HG02642 (cell line): ENCODE measurements around the gene HDAC5.
"Not testable (repeated sequence)": the region's sequence is repeated elsewhere in the genome, so short reads cannot be mapped to it uniquely, and the experiment has no call there.

ENCODE experiments used
- ATAC-seq: cut with Tn5 transposase; IDR thresholded peaks from one replicate; pipeline ENCODE4 v1.9.1; 2021; ENCODE audit warnings: mild to moderate bottlenecking; ENCODE audit not compliant: unreplicated experiment, poor library complexity

HDAC5 gene

DNA sequence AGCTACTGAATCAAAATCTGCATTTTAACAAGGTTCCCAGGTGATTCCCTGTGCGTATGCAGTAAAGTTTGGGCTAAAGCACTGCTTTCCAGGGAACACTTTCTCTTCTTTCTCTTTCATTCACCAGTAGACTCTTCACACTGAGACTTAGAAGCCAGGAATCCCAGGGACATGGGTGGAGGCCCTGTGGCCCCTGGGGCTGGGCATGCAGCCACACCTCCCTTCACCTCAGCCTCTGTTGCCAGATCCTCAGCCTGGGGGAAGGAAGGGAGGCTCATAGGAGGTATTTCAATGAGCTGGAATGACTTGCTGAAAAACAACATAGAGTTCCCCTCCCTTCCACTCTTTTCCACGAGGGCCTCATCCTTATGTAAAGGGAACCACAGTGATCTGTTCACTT, 51.7 kb downstream of the HDAC5 start:
- no peak for ATAC-seq

DNA sequence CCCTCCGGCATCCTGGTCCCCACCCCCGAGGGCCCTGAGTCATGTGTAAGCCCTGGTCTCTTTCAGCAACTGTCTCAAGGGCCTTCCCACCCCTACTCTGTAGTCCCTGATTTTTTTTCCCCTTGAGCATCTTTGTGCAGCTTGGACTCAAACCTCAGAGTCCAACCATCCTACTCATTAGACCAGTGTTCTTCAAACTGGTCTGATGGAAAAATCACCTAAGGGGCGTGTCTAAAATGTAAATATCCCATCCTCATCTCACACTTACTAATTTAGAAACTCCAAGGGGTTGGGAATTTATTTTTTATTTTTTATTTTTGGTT, 52.3 kb downstream of the HDAC5 start:
- ATAC-seq: no peak

DNA sequence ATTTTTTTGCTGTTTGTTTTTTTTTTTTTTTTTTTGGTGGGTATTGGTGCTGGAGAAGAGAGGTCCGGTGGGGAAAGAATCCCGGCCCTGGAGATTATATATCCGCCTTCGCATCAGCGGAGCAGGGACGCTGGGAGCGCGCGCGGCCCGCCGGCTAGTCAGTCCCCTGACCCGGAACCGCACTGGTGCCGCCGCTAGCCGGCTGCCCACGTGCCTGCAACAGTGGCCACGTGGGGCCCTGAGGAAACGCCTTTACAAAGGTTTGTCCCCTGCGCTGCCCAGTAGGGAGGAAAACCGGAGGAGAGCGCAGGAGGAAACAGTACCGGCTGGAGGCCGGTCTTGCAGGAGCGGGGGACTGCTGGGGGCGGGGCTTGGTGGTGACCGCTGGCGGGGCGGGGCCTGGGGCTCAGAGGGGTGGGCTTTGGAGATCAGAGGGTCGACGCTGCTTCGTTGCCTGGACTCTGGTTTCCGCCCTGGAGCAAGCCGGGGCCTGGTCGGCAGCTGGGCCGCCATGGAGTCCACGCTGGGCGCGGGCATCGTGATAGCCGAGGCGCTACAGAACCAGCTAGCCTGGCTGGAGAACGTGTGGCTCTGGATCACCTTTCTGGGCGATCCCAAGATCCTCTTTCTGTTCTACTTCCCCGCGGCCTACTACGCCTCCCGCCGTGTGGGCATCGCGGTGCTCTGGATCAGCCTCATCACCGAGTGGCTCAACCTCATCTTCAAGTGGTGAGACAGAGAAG, 52.8 kb downstream of the HDAC5 start, which contains the start of gene G6PC3:
Gene G6PC3, plus strand, starts transcription at position 281 of the 743 bp plus-strand sequence. Its CDS starts 231 bp downstream, at position 512.
- ATAC-seq: peak; percentile 75

DNA sequence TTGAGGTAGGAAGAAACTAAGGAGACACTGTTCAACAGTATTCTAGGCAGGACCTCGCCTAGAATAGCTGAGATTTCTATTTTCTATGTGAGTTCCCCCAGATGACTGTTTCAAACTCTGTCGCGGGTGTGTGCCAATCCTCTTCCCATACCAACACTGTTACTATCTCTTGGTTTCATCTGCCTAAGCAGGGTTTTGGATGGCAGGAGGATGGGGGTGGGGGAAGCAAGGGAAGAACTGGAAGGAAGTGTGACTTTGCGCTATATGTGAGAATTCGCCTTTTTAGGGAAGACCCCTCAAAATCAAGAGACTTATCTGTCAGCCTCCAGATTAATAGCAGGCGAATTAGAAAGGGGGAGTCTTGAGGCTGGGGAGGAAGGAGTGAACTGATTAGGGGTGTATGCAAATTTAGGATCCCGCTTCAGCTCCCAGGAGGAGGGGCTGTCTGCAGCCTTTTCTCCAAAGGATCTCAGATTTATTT, 53.4 kb downstream of the HDAC5 start:
- peak; percentile 3 for ATAC-seq

DNA sequence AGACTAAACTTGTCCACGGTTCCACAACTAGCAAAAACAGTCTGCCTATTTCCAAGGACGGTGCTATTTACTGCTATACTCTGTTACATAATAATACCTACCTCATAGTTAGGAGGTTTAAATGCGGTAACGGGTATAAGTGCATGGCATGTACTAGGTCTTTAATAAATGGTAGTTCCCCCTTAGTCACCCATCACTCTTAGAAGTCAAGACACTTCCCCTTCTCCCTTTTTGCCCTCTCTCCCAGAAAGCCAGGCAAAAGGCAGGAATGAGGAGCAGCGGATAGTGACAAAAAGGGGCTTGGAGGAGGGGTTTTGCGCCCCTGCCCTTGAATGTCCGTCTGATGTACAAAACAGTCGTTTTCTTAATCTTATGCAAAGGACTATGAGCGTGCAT, 55.9 kb downstream of the HDAC5 start:
- no peak for ATAC-seq

DNA sequence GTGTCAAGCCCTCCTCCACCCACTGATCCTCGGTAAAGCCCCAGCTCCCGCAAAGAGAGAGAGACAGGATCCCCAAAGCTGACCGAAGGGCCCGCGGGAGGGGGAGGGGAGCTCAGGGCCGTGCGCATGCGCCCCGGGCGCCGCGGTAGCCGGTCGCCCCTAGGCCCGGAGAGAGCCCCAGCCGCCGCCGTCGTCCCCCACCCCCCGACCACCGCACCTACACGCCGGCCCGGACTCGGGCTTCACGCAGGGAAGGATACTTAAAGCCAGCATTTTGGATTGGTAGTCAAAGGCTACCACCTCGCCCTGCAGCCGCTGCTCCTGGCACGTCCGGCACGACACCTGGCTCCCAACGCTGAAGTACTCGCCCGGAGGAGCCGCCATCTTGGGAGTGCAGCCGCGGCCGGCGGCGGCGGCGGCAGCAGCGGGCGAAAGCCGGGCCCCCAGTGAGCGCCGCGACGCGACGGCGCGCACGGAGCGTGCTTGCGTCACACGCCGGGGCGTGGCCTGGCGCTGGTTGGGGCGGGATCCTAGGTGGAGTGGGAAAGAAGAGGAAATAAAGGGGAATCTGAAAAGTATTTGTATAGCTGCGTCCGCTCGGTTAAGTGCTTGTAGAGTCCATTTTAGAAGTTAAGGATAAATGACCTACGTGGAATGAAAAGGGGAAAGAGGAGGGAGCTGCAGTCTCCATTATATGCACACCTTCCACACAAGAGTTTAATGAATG, 57.1 kb downstream of the HDAC5 start, which contains the start of gene LSM12:
Gene LSM12, minus strand, starts transcription at position 468 of the 727 bp plus-strand sequence. Its CDS starts 84 bp downstream, at position 384.
- peak; percentile 75 for ATAC-seq

DNA sequence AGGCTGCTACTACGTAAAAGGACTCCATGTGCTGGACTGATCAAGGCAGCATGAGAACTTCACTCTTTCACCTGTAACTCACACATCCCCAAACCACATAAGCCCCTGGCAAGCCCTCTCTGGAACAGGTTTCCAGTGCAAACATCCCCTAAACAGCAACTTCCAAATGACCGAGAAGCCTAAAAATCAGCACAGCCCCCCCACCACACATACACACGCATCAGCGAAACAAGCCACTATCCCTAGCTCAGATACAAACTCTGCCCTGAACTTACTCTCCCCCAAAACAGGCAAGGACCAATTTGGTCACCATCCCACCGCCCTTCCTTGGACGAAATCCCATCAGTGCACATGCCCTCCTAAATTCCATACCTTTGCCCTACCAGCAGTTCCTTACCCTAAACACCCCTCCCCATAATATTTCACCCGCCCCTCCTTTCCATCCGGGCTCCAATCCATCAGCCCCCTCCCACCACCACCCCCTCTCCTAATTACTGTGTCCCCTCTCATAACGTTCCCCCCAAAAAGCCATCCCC, 57.7 kb downstream of the HDAC5 start:
- ATAC-seq: no peak

DNA sequence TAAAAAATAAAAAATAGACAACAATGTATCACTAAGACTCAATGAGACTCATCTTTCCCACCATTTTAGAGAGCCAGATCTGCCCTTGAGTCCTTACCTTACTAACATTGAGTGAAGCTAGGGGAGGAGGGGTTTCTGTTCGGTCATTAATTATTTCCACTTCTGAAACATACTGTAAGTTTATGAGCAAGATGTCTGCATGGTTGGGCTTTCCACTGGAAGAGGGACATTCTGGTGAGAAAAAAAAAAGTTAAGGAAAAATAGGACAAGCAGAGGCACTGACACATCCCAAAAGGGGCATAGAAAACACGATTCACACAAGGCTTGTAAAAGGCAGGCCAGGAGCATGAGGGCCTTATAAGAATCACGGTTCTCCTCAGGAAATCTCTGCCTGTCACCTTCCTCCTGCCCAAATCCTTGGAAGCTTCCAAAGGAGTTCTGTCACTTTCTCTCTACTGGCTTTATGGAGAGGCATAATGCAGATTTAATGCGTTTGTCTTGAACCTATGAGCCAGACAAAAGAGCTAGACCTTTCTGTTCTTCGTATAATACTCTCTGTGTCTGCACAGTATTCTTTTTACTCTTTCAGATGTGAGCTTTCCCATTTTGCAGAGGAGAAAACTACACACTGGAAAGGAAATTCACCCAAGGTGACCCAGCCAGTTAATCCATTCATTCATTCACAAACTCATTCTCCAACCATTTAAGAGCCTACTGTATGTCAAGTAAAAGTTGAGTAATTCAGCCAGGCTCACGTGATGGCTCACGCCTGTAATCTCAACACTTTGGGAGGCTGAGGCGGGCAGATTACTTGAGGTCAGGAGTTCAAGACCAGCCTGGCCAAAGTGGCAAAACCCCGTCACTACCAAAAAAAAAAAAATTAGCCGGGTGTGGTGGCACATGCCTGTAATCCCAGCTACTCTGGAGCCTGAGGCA, 59.5 kb downstream of the HDAC5 start:
- no peak for ATAC-seq

DNA sequence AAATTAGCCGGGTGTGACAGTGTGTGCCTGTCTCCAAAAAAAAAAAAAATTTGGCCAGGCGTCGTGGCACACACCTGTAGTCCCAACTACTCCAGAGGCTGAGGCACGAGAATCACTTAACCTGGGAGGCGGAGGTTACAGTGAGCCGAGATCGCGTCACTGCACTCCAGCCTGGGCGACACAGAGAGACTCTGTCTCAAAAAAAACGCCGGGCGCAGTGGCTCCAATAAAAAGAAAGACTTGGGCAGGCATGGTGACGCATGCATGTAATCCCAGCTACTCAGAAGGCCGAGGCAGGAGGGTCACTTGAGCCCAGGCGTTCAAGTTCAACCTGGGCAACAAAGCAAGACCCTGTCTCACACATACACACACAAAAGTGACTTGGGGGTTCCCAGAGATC, 60.6 kb downstream of the HDAC5 start:
- ATAC-seq: no peak

DNA sequence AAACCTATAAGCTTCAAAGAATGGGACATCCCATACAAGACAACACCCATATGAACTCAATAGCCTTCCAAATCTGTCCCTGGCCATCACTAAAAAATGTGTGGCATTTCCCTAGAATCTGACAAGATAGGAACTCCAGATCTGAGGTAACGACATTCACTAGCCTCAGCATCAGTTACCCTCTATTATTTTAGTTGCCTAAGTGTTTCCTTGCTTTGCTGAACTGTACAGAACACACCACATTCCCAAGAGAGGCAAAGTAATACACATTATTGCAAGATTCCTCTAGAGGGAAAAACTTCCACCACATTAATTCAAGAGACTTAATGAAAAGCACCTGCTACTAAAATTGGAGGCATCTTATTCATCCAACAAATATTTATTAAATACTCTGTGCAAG, 62.0 kb downstream of the HDAC5 start:
- no peak for ATAC-seq

DNA sequence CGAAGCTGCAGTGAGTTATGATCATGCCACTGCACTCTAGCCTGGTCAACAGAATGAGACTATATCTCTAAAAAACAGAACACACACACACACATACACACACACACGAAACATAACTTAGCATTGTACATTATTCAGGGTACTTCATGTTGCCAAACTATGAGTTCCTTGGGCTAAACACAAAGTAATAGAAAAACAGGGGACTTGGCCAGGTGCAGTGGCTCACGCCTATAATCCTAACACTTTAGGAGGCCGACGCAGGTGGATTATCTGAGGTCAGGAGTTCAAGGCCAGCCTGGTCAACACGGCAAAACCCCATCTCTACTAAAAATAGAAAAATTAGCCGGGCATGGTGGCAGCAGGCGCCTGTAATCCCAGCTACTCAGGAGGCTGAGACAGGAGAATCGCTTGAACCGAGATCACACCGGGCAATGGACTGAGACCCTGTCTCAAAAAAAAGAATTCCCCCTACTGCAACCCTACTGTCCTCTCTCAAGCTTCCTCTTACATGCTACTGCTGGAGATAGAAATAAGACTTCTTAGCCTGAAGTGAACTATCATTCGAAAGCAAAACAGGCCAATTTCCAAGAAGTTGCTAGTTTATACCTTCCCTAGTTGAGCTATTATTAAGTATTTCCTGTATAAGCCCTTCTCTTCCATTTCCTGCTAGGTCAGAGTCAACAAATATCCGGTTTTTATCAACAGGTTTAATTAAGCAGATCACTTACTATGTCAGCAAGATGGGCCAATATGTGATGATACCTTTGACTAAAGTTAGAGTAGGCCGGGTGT, 64.1 kb downstream of the HDAC5 start:
- ATAC-seq: no peak

DNA sequence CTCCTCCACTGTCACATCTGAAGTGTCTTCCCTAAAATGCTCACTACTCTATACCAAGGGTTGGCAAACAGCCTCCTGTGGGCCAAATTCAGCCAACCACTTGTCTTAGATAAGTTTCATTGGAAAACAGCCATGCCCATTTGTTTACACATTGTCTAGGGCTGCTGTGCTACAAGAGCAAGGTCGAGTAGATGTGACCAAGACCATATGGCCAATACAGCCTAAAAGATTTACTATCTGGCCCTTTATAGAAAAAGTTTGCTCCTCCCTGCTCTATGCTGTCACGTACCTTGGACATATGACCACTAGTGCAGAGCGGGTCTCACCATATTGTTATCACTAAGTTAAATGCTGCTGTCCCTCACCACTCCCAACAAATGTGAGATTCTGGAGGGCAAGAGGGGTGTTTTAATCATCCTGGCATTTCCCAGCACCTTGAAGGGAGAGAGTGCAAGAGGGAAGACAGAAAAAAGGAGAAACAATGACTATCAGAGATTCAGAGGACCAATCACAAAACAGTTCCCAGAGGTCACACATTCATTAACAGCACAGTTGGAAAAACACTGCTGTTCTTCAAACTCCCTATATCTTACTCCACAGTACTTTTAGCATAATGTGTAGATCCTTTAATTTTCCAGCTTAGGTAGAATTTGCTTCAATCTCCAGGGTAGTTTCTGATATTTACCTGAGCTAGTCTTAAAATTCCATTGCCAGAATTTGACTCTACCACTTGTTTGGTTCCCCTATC, 70.1 kb downstream of the HDAC5 start:
- no peak for ATAC-seq

DNA sequence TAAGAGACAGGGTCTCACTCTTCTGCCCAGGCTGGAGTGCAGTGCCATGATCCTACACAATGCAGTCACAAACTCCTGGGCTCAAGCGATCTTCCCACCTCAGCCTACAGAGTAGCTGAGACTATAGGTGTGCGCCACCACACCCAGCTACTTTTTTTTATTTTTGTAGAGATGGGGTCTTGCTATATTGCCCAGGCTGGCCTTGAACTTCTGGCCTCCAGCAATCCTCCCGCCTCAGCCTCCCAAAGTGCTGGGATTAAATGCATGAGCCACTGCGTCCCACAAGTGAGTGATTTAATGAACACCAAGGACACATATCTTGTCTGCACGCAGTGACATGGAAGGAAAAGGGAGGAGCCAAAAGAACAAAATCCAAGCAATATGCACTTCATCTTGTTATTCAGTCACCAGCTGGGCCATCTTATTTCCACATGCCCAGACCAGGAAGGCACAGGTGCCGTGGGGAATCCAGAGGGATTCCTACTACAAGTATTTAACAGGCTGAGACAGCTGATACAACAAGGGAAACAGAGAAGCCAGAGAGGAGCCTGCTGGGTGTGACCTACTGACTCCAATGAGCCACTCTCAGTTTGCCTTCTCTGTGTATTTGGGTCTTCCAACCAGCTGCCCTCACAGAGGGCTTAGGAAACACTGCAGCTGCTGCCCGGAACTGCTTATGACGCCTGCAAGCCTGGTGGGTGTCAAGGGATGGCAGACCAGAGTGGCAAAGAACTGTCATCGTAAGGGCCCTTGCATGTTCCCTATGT, 74.0 kb downstream of the HDAC5 start:
- ATAC-seq: no peak

DNA sequence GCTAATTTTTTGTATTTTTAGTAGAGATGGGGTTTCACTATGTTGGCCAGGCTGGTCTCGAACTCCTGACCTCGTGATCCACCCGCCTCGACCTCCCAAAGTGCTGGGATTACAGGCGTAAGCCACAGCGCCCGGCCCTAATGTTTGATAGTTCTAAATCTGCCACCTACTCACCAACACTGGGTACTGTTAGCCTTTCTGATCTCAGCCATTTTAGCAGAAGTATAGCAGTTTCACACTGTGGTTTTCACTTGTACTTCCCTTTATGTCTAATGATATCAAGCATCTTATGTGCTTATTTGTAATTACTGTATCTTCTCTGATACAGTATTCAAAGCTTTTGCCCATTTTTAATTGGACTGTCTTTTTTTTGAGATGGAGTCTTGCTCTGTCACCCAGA, 76.5 kb downstream of the HDAC5 start:
- not testable (repeated sequence) for ATAC-seq

DNA sequence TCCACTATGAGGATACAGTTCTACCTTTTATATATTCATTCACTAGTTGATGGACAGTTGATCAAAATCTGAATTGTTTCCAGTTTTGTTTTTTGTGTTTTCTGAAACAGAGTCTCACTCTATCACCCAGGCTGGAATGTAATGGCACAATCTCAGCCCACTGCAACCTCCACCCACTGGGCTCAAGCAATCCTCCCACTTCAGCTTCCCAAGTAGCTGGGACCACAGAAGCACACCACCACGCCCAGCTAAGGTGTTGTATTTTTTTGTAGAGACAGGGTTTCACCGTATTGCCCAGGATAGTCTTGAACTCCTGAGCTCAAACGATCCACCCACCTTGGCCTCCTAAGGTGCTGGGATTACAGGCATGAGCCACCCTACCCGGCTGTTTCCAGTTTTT, 78.0 kb downstream of the HDAC5 start:
- ATAC-seq: no peak

DNA sequence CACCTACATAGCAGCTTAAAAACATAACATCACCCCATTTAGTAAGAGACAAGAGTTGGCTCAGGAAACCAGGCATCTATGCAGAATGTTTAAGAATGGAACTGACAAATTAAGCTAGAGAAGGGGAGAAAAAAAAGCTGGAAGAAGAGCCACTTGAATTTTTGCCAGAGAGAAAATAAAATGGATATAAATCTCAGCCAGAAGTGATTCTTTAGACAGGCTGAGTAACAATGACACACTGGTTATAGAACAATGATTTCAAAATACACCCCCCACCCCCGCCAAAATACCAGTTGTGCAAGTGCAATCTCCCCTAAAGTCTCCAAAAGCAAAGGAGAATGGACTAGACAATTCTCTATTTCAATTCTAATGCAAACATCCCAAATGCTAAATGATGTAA, 79.4 kb downstream of the HDAC5 start:
- no peak for ATAC-seq

DNA sequence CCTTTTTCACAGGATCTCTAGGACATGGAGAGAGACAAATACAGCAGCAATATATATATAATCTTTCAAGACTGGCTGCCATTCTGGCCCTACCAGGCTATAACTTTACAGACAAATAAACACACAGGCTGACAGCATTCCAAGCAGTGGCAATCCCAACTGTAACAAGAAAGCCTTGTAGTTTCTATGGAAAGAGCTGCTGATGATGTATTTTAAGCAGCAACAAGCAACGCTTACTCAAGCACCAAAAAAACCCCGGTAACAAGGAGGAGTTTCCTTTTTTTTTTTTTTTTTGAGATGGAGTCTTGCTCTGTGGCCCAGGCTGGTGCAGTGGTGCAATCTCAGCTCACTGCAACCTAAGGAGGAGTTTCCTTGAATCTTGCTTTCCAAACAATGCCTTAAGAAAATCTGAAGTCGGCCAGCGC, 80.2 kb downstream of the HDAC5 start:
- no peak for ATAC-seq
